Measurements from ENCODE around the gene DTNBP1. TPM values are rescaled to one million over a fixed set of nuclear protein-coding genes. Genes with fewer than 3 reads are reported as not detected.

Gene DTNBP1
- total and polyA plus RNA-seq, 2 of the 13 experiments (the other 11 are each of a cell fraction or from before 2014, with no cell fraction given) = 6.6 to 19.1 TPM

GRCh38 chr6:15627821-15628220, 35.0 kb downstream of the DTNBP1 start (continued):
- no peak for TF ChIP-seq ZBTB39 (CRISPR knock-in tag; IDR thresholded peaks at IDR 0.05)
- TF ChIP-seq MAFK (conservative IDR thresholded peaks at IDR 0.05 in 1 of 2, IDR thresholded peaks at IDR 0.05 in 1 of 2; ENCODE audit: low read length in 2 of 2) = no peak
- TF ChIP-seq WIZ (CRISPR knock-in tag; IDR thresholded peaks at IDR 0.05) = no peak
- TF ChIP-seq RBM39 (IDR thresholded peaks at IDR 0.05; ENCODE audit: low read depth, low read length, poor library complexity, severe bottlenecking) = no peak
- no peak for TF ChIP-seq NFRKB (IDR thresholded peaks at IDR 0.05)
- TF ChIP-seq LBX2 (CRISPR knock-in tag; IDR thresholded peaks at IDR 0.05; ENCODE audit: borderline replicate concordance) = no peak

- FAIRE-seq (no peak), ATAC-seq (no peak), DNase-seq (ENCODE audit: low spot score) (no peak)
- Histone ChIP-seq H3K9me3 (ENCODE audit: low read length) (no peaks in the 10 kb centered on the region), H3K79me2 (ENCODE audit: insufficient read depth, low read length) (no peaks in the 10 kb centered on the region), H3K27me3 (ENCODE audit: control insufficient read depth in 1 of 2, insufficient read depth in 2 of 2, low read length in 2 of 2) (no peaks in the 10 kb centered on the region), H4K20me1 (ENCODE audit: insufficient read depth, low read length) (no peaks in the 10 kb centered on the region), H3K9ac (ENCODE audit: insufficient read depth, low read depth, low read length) (no peak overlapping the region), H3K27ac (ENCODE audit: extremely low read length, insufficient read depth, low read length) (no peak overlapping the region), H3K4me3 (replicated peaks in 1 of 3; ENCODE audit: insufficient read depth in 1 of 3, low read depth in 2 of 3, low read length in 3 of 3) (no peak overlapping the region), H3K4me1 (ENCODE audit: insufficient read depth, low read length) (peaks cover 18% of the 10 kb centered on the region), H3K36me3 (replicated peaks in 1 of 2; ENCODE audit: control insufficient read depth in 1 of 2, insufficient read depth in 2 of 2, low read length in 2 of 2) (no peaks in the 10 kb centered on the region; a peak in 2 of 5 replicates), H3K4me2 (ENCODE audit: low read depth, low read length) (no peak overlapping the region), H2AFZ (ENCODE audit: low read length) (no peak overlapping the region)
- intact Hi-C loops (cut with micrococcal nuclease; ENCODE audit: unreplicated experiment) = no loop called here
- no TSS peak for BruUV-seq (replicated peaks)
- in situ Hi-C loops (cut with HindIII; ENCODE audit: extremely low pct_ligation_motif_present, low pct_unique_long_range_greater_than_20kb) = loop anchor here (10.0 kb wide), 1 partner anchor 102 kb away; no protein-coding TSS in a partner anchor
- 86% methylated on average over 8 of the region's 8 CpGs for WGBS (ENCODE audit: low lambda C conversion rate)
- CTCF ChIA-PET (ENCODE audit: low intra/inter-chr PET ratio, low total read pairs) = no interaction called here
- TF ChIP-seq SMAD3 (CRISPR knock-in tag; IDR thresholded peaks at IDR 0.05) (no peak), NFATC3 (CRISPR knock-in tag; IDR thresholded peaks at IDR 0.05) (no peak), GLI4 (CRISPR knock-in tag; IDR thresholded peaks at IDR 0.05; ENCODE audit: borderline replicate concordance) (no peak), KAT7 (CRISPR knock-in tag; IDR thresholded peaks at IDR 0.05; ENCODE audit: borderline replicate concordance) (no peak), FOXJ3 (CRISPR knock-in tag; IDR thresholded peaks at IDR 0.05; ENCODE audit: borderline replicate concordance) (no peak), MED1 (CRISPR knock-in tag; IDR thresholded peaks at IDR 0.05) (no peak), E2F5 (CRISPR knock-in tag; conservative IDR thresholded peaks at IDR 0.05) (no peak), KLF13 (CRISPR knock-in tag; IDR thresholded peaks at IDR 0.05) (no peak), ZNF343 (CRISPR knock-in tag; IDR thresholded peaks at IDR 0.05) (no peak), ZNF496 (CRISPR knock-in tag; IDR thresholded peaks at IDR 0.05; ENCODE audit: insufficient replicate concordance) (no peak), ZNF414 (CRISPR knock-in tag; IDR thresholded peaks at IDR 0.05) (no peak), PRPF4 (IDR thresholded peaks at IDR 0.05; ENCODE audit: low read depth, low read length, poor library complexity, severe bottlenecking) (no peak), KDM1A (CRISPR knock-in tag; IDR thresholded peaks at IDR 0.05) (no peak)
- POLR2A ChIA-PET = no interaction called here
These were observed 35.8 kb downstream of the DTNBP1 start for GRCh38 chr6:15626878-15627674.

All from HepG2 (cell line).